Keratinocyte (primary cell): Measurements from ENCODE around the gene RTN4RL2. TPM values are rescaled to one million over a fixed set of nuclear protein-coding genes. Genes with fewer than 3 reads are reported as not detected.

Experiments
- DNase-seq: peaks from one replicate; pipeline ENCODE4 v3.0.0-alpha.2; 2011; ENCODE audit warnings: low read depth, missing footprints, low spot score
- FAIRE-seq: peaks from 2 replicates; lab custom pipeline; 2011; peaks lifted over from hg19 to GRCh38; lab: Jason Lieb, UNC
- H2AFZ ChIP-seq: 2 replicates; pipeline ENCODE4 v1.6.0; 2012; ENCODE audit warnings: low read length, control low read depth, inconsistent platforms; ENCODE audit not compliant: control insufficient read depth
- H3K27ac ChIP-seq: 2 replicates; pipeline ENCODE4 v1.5.1; 2011; ENCODE audit warnings: low read length; ENCODE audit not compliant: control insufficient read depth, insufficient read depth
- H3K27me3 ChIP-seq: 3 replicates; pipeline ENCODE4 v1.6.0; 2011; ENCODE audit warnings: low read length; ENCODE audit not compliant: control insufficient read depth, insufficient read depth; ENCODE audit errors: extremely low read depth
- H3K36me3 ChIP-seq, 2 experiments: 2 replicates in 1 of 2; 3 replicates in 1 of 2; pipeline ENCODE4 v1.5.1; 2011; ENCODE audit warnings: low read length in 2 of 2, mild to moderate bottlenecking in 1 of 2; ENCODE audit not compliant: control insufficient read depth in 2 of 2, insufficient read depth in 2 of 2; ENCODE audit errors: extremely low read depth in 1 of 2
- H3K4me1 ChIP-seq: 3 replicates; pipeline ENCODE4 v1.5.1; 2011; ENCODE audit warnings: low read length; ENCODE audit not compliant: control insufficient read depth, insufficient read depth; ENCODE audit errors: extremely low read depth
- H3K4me2 ChIP-seq: 3 replicates; pipeline ENCODE4 v1.6.0; 2011; ENCODE audit warnings: low read depth, low read length; ENCODE audit not compliant: control insufficient read depth, insufficient read depth; ENCODE audit errors: extremely low read depth
- H3K4me3 ChIP-seq, 3 experiments: fragments of 200-600 bp in 1 of 3; sonication (generic) in 1 of 3; 2 replicates in 2 of 3; 3 replicates in 1 of 3; pipeline ENCODE4 v1.5.1; 2011 to 2016; ENCODE audit warnings: low read length in 3 of 3, mild to moderate bottlenecking in 3 of 3, control low read depth in 2 of 3, inconsistent platforms in 1 of 3, low read depth in 1 of 3, mixed read lengths in 1 of 3, mixed run types in 1 of 3, moderate library complexity in 1 of 3; ENCODE audit not compliant: control insufficient read depth in 2 of 3, insufficient read depth in 2 of 3; ENCODE audit errors: extremely low read depth in 1 of 3
- H3K79me2 ChIP-seq: 2 replicates; pipeline ENCODE4 v1.6.0; 2012; ENCODE audit warnings: low read length; ENCODE audit not compliant: control insufficient read depth, insufficient read depth
- H3K9ac ChIP-seq: 3 replicates; pipeline ENCODE4 v1.6.0; 2011; ENCODE audit warnings: low read length; ENCODE audit not compliant: control insufficient read depth, insufficient read depth; ENCODE audit errors: extremely low read depth
- H3K9me1 ChIP-seq: 3 replicates; pipeline ENCODE4 v1.6.0; 2011; ENCODE audit warnings: low read length; ENCODE audit not compliant: control insufficient read depth, insufficient read depth; ENCODE audit errors: extremely low read depth
- H3K9me3 ChIP-seq: 2 replicates; pipeline ENCODE4 v1.5.1; 2012; ENCODE audit warnings: low read depth, low read length; ENCODE audit not compliant: control insufficient read depth
- H4K20me1 ChIP-seq: 3 replicates; pipeline ENCODE4 v1.6.0; 2011; ENCODE audit warnings: low read length; ENCODE audit not compliant: control insufficient read depth, insufficient read depth; ENCODE audit errors: extremely low read depth
- CTCF ChIP-seq, 3 experiments: IDR thresholded peaks in 1 of 3; conservative IDR thresholded peaks in 1 of 3; optimal IDR thresholded peaks in 1 of 3; 2 replicates in 2 of 3; 3 replicates in 1 of 3; pipeline versions ENCODE3 to v1.5.1; 2011; ENCODE audit warnings: low read length in 3 of 3, mild to moderate bottlenecking in 3 of 3, moderate library complexity in 2 of 3, control low read depth in 1 of 3, inconsistent platforms in 1 of 3; ENCODE audit not compliant: insufficient read depth in 2 of 3; ENCODE audit errors: extremely low read depth in 1 of 3
- EZH2 ChIP-seq: IDR thresholded peaks from one replicate; pipeline ENCODE4 v1.6.1; 2012; ENCODE audit warnings: inconsistent platforms, mild to moderate bottlenecking, low read length, moderate library complexity
- dilution Hi-C: fragments of 300-500 bp; cut with MboI; formaldehyde crosslinking; loops from one replicate; pipeline ENCODE4 v1.7.0; 2020; ENCODE audit warnings: low sequenced_read_pairs; ENCODE audit not compliant: extremely low pct_ligation_motif_present
- polyA plus RNA-seq, 5 experiments: library from polyadenylated mRNA; depleted of rRNA in 3 of 5; stranded (reverse) in 3 of 5; stranded (forward) in 1 of 5; unstranded in 1 of 5; fragments of >200 nt; gene quantifications; 1 replicate in 1 of 5; 2 replicates in 3 of 5; 3 replicates in 1 of 5; pipeline versions ENCODE4 v1.2.1 to v1.2.3, GENCODE V29; 2011 to 2012; ENCODE audit warnings: missing spikeins in 2 of 5, low read depth in 1 of 5, low replicate concordance in 1 of 5

Gene RTN4RL2
- polyA plus RNA-seq, 1 donor (not counting 4 experiments of a cell fraction or from before 2014, with no cell fraction given): 0.03 TPM

- no peak for DNase-seq
- no peak for FAIRE-seq
- Histone ChIP-seq H3K4me3 (no peak overlapping the region), H3K4me2 (no peak overlapping the region), H3K9ac (no peak overlapping the region), H3K27me3 (no peaks in the 10 kb centered on the region), H3K9me1 (no peaks in the 10 kb centered on the region), H4K20me1 (peaks cover 2% of the 10 kb centered on the region), H3K79me2 (peaks cover 44% of the 10 kb centered on the region), H3K9me3 (no peaks in the 10 kb centered on the region), H3K27ac (no peak overlapping the region), H2AFZ (no peak overlapping the region), H3K4me1 (peaks cover 31% of the 10 kb centered on the region), H3K36me3 (peaks cover 11 to 46% of the 10 kb centered on the region in 2 experiments)
- dilution Hi-C loops: no loop called here
- TF ChIP-seq EZH2 (no peak), CTCF (optimal IDR thresholded peaks at IDR 0.05 in 1 of 3, IDR thresholded peaks at IDR 0.05 in 1 of 3, conservative IDR thresholded peaks at IDR 0.05 in 1 of 3; ENCODE audit: extremely low read depth in 1 of 3, insufficient read depth in 2 of 3, low read length in 3 of 3) (no peak)
Observed at GRCh38 chr11:57421805-57422204, 38.5 kb upstream of the RTN4RL2 start.

- H3K4me2 ChIP-seq: no peak overlapping the region
- peaks cover 4 to 38% of the 10 kb centered on the region in 2 experiments for H3K36me3 ChIP-seq
- TF ChIP-seq EZH2 (no peak), CTCF (optimal IDR thresholded peaks at IDR 0.05 in 1 of 3, IDR thresholded peaks at IDR 0.05 in 1 of 3, conservative IDR thresholded peaks at IDR 0.05 in 1 of 3; ENCODE audit: extremely low read depth in 1 of 3, insufficient read depth in 2 of 3, low read length in 3 of 3) (no peak)
- no peak overlapping the region for H2AFZ ChIP-seq
- peaks cover 37% of the 10 kb centered on the region for H3K4me1 ChIP-seq
- H3K9ac ChIP-seq: no peak overlapping the region
- DNase-seq (no peak), FAIRE-seq (no peak)
- no peak overlapping the region for H3K27ac ChIP-seq
- dilution Hi-C loops: no loop called here
- H3K27me3 ChIP-seq: no peaks in the 10 kb centered on the region
- H3K4me3 ChIP-seq: no peak overlapping the region
- H3K9me3 ChIP-seq: no peaks in the 10 kb centered on the region
- H4K20me1 ChIP-seq: peaks cover 2% of the 10 kb centered on the region
- H3K9me1 ChIP-seq: no peaks in the 10 kb centered on the region
- peaks cover 42% of the 10 kb centered on the region for H3K79me2 ChIP-seq
Observed at GRCh38 chr11:57422669-57423068, 37.7 kb upstream of the RTN4RL2 start.
